HepG2 (cell line): ENCODE data around the gene MTHFD1. TPM values are rescaled to one million over a fixed set of nuclear protein-coding genes. Genes with fewer than 3 reads are reported as not detected.

Experiments
- ADNP ChIP-seq: sonication (generic); formaldehyde crosslinking; IDR thresholded peaks from 2 replicates; pipeline ENCODE4 v1.4.0; 2020; ENCODE audit warnings: missing genetic modification reagents
- GZF1 ChIP-seq: sonication (generic); formaldehyde crosslinking; IDR thresholded peaks from 2 replicates; pipeline ENCODE4 v1.5.1; 2020; ENCODE audit warnings: mild to moderate bottlenecking, missing genetic modification reagents
- HNRNPLL ChIP-seq: fragments of 200-400 bp; formaldehyde crosslinking; IDR thresholded peaks from 2 replicates; pipeline ENCODE4 v1.6.1; 2017; ENCODE audit warnings: mild to moderate bottlenecking, low read depth, low read length; ENCODE audit not compliant: poor library complexity, severe bottlenecking
- KAT2B ChIP-seq: fragments of 150-350 bp; IDR thresholded peaks from 2 replicates; pipeline ENCODE4 v1.6.1; 2014; ENCODE audit warnings: low read depth, low read length, borderline replicate concordance
- KDM4B ChIP-seq: sonication (generic); formaldehyde crosslinking; IDR thresholded peaks from 2 replicates; pipeline ENCODE4 v1.4.0; 2020; ENCODE audit warnings: missing genetic modification reagents
- KLF12 ChIP-seq: sonication (generic); formaldehyde crosslinking; IDR thresholded peaks from 2 replicates; pipeline ENCODE4 v1.4.0; 2020; ENCODE audit warnings: missing genetic modification reagents, borderline replicate concordance
- KMT2A ChIP-seq: sonication (generic); formaldehyde crosslinking; IDR thresholded peaks from 2 replicates; pipeline ENCODE4 v1.4.0; 2020; ENCODE audit warnings: missing genetic modification reagents
- MIER2 ChIP-seq: IDR thresholded peaks from 2 replicates; pipeline ENCODE4 v1.6.1; 2016; ENCODE audit warnings: missing biosample characterization, missing genetic modification reagents
- NKX3-1 ChIP-seq: sonication (generic); formaldehyde crosslinking; IDR thresholded peaks from 2 replicates; pipeline ENCODE4 v1.5.0; 2020; ENCODE audit warnings: missing genetic modification reagents
- PBX2 ChIP-seq: IDR thresholded peaks from 2 replicates; pipeline ENCODE4 v1.6.1; 2016; ENCODE audit warnings: control low read depth
- SCMH1 ChIP-seq: sonication (generic); formaldehyde crosslinking; IDR thresholded peaks from 2 replicates; pipeline ENCODE4 v1.9.0; 2021; ENCODE audit warnings: missing genetic modification reagents, mild to moderate bottlenecking, borderline replicate concordance
- TMF1 ChIP-seq: sonication (generic); formaldehyde crosslinking; IDR thresholded peaks from 2 replicates; pipeline ENCODE4 v1.8.1; 2022; ENCODE audit warnings: low read depth, missing genetic modification reagents
- U2AF2 ChIP-seq: fragments of 200-400 bp; formaldehyde crosslinking; IDR thresholded peaks from 2 replicates; pipeline ENCODE4 v1.6.1; 2017; ENCODE audit warnings: low read depth, mild to moderate bottlenecking, low read length
- YY1 ChIP-seq: IDR thresholded peaks from 2 replicates; pipeline ENCODE4 v1.6.1; 2011; ENCODE audit warnings: low read length, low read depth, moderate library complexity, mild to moderate bottlenecking; ENCODE audit not compliant: insufficient read depth, insufficient replicate concordance
- ZBTB10 ChIP-seq: sonication (generic); formaldehyde crosslinking; IDR thresholded peaks from 2 replicates; pipeline ENCODE4 v1.4.0; 2020; ENCODE audit warnings: missing genetic modification reagents, borderline replicate concordance
- ZHX1 ChIP-seq: sonication (generic); formaldehyde crosslinking; IDR thresholded peaks from 2 replicates; pipeline ENCODE4 v1.8.1; 2022; ENCODE audit warnings: low read depth, mild to moderate bottlenecking, missing genetic modification reagents
- ZNF354B ChIP-seq: sonication (generic); formaldehyde crosslinking; IDR thresholded peaks from 2 replicates; pipeline ENCODE4 v1.8.0; 2022; ENCODE audit warnings: mild to moderate bottlenecking, missing genetic modification reagents
- ZNF605 ChIP-seq: sonication (generic); formaldehyde crosslinking; IDR thresholded peaks from 2 replicates; pipeline ENCODE4 v1.8.0; 2022; ENCODE audit warnings: mild to moderate bottlenecking, missing genetic modification reagents
- ZNF770 ChIP-seq: sonication (generic); formaldehyde crosslinking; IDR thresholded peaks from 2 replicates; pipeline ENCODE4 v1.5.0; 2020; ENCODE audit warnings: mild to moderate bottlenecking, missing genetic modification reagents
- ZSCAN5A ChIP-seq: sonication (generic); formaldehyde crosslinking; IDR thresholded peaks from 2 replicates; pipeline ENCODE4 v1.8.0; 2022; ENCODE audit warnings: mild to moderate bottlenecking, missing genetic modification reagents, borderline replicate concordance
- polyA plus RNA-seq, 8 experiments: library from polyadenylated mRNA; depleted of rRNA in 3 of 8; stranded (reverse) in 7 of 8; unstranded in 1 of 8; fragments of >200 nt; fragmentation: Illumina TruSeq in 4 of 8; extraction: Trizol in 4 of 8; gene quantifications; 2 replicates each; pipeline versions ENCODE4 v1.2.1 to v1.2.3, GENCODE V29; 2011 to 2016; ENCODE audit warnings: low read depth in 4 of 8, missing spikeins in 1 of 8, mixed read lengths in 1 of 8; ENCODE audit not compliant: insufficient read depth in 1 of 8
- total RNA-seq, 5 experiments: library from RNA; depleted of rRNA; stranded (reverse); fragments of >200 nt; fragmentation: Illumina TruSeq; extraction: Trizol; gene quantifications; 2 replicates each; pipeline ENCODE4 v1.2.3, GENCODE V29; 2016; ENCODE audit warnings: low read depth in 1 of 5

The MTHFD1 gene
- total and polyA plus RNA-seq, 2 of the 13 experiments (the other 11 are each of a cell fraction or from before 2014, with no cell fraction given) = 31.0 to 106 TPM

GRCh38 chr14:64504310-64504896 lies 116.2 kb downstream of the MTHFD1 start, which contains the start of gene ZBTB1 (continued):
- TF ChIP-seq TMF1 (no peak), ZNF605 (no peak; the same call in none of the 2 replicates), KMT2A (CRISPR knock-in tag) (peak; percentile 66; the same call in 1 of the 2 replicates), ZHX1 (CRISPR knock-in tag) (no peak), ZBTB10 (no peak), PBX2 (CRISPR knock-in tag) (no peak), SCMH1 (no peak), ZNF354B (CRISPR knock-in tag) (no peak), ADNP (no peak), ZNF770 (CRISPR knock-in tag) (0 out of 2 replicates have a peak, but pooled peaks have one; percentile 30), U2AF2 (no peak), MIER2 (CRISPR knock-in tag) (no peak), KDM4B (CRISPR knock-in tag) (no peak), ZSCAN5A (CRISPR knock-in tag) (no peak), KAT2B (no peak), NKX3-1 (CRISPR knock-in tag) (no peak), GZF1 (CRISPR knock-in tag) (no peak; the same call in 1 of the 2 replicates), KLF12 (CRISPR knock-in tag) (no peak), HNRNPLL (no peak), YY1 (peak; percentile 32)
